IMR-90 (cell line): ENCODE data around the gene NEGR1. TPM values are rescaled to one million over a fixed set of nuclear protein-coding genes. Genes with fewer than 3 reads are reported as not detected.

Experiments used
- ATAC-seq: fragments of 200-7000 bp; cut with Tn5 transposase; 2 replicates; pipeline ENCODE4 v1.9.1; 2020; ENCODE audit warnings: low read depth, mild to moderate bottlenecking, moderate library complexity
- BruUV-seq: library from RNA; stranded (reverse); fragments of 400-500 nt; replicated peaks from 2 replicates; lab custom pipeline; 2021; lab: Mats Ljungman, UMichigan
- CTCF ChIA-PET: fragments of 300-600 bp; formaldehyde crosslinking; extraction: SDS; loops from one replicate; lab custom pipeline; 2021; ENCODE audit warnings: antibody characterized with exemption; lab: Yijun Ruan, JAX
- POLR2A ChIA-PET: fragments of 300-600 bp; sonication (Branson Sonifier 250); formaldehyde crosslinking; loops from one replicate; lab custom pipeline; 2022; ENCODE audit warnings: antibody characterized with exemption; ENCODE audit not compliant: unreplicated experiment; lab: Charles Lee
- DNase-seq: peaks from one replicate; pipeline ENCODE4 v3.0.0; 2013
- H2AFZ ChIP-seq: replicated peaks from 2 replicates; pipeline ENCODE3; 2013; ENCODE audit warnings: low read length, mild to moderate bottlenecking; ENCODE audit not compliant: poor library complexity
- H2AK5ac ChIP-seq: 2 replicates; pipeline ENCODE4 v1.6.1; 2013; ENCODE audit warnings: low read depth, low read length, inconsistent platforms
- H2AK9ac ChIP-seq: replicated peaks from 2 replicates; pipeline ENCODE3; 2013; ENCODE audit warnings: mild to moderate bottlenecking, low read depth, low read length, moderate library complexity; ENCODE audit not compliant: poor library complexity
- H2BK120ac ChIP-seq: 2 replicates; pipeline ENCODE4 v1.6.1; 2013; ENCODE audit warnings: low read depth, low read length, inconsistent platforms
- H2BK15ac ChIP-seq: 3 replicates; pipeline ENCODE4 v1.6.1; 2013; ENCODE audit warnings: low read depth, low read length, inconsistent platforms
- H2BK20ac ChIP-seq: 2 replicates; pipeline ENCODE4 v1.6.1; 2013; ENCODE audit warnings: low read depth, mild to moderate bottlenecking, inconsistent platforms, low read length, moderate library complexity
- H2BK5ac ChIP-seq: 2 replicates; pipeline ENCODE4 v1.6.1; 2013; ENCODE audit warnings: mild to moderate bottlenecking, low read depth, low read length, inconsistent platforms; ENCODE audit not compliant: poor library complexity, severe bottlenecking
- H3K14ac ChIP-seq: replicated peaks from 2 replicates; pipeline ENCODE4 v1.6.1; 2013; ENCODE audit warnings: low read depth, low read length, inconsistent platforms
- H3K18ac ChIP-seq: 2 replicates; pipeline ENCODE4 v1.6.1; 2013; ENCODE audit warnings: low read depth, low read length, control low read depth
- H3K23ac ChIP-seq: 2 replicates; pipeline ENCODE4 v1.6.1; 2013; ENCODE audit warnings: low read depth, low read length, inconsistent platforms
- H3K27ac ChIP-seq: 2 replicates; pipeline ENCODE4 v1.5.1; 2013; ENCODE audit warnings: mild to moderate bottlenecking, control low read depth, low read length; ENCODE audit not compliant: insufficient read depth
- H3K27me3 ChIP-seq: 2 replicates; pipeline ENCODE4 v1.6.1; 2013; ENCODE audit warnings: low read length; ENCODE audit not compliant: control insufficient read depth, insufficient read depth
- H3K36me3 ChIP-seq: 2 replicates; pipeline ENCODE4 v1.6.1; 2013; ENCODE audit warnings: low read length, mixed read lengths; ENCODE audit not compliant: control insufficient read depth, insufficient read depth
- H3K4ac ChIP-seq: 2 replicates; pipeline ENCODE4 v1.6.1; 2013; ENCODE audit warnings: low read depth, low read length, inconsistent platforms
- H3K4me1 ChIP-seq: 2 replicates; pipeline ENCODE4 v1.6.1; 2013; ENCODE audit warnings: low read length, mixed read lengths; ENCODE audit not compliant: control insufficient read depth, insufficient read depth
- H3K4me2 ChIP-seq: 2 replicates; pipeline ENCODE4 v1.6.1; 2013; ENCODE audit warnings: low read depth, mild to moderate bottlenecking, control low read depth, low read length, moderate library complexity
- H3K4me3 ChIP-seq: 2 replicates; pipeline ENCODE4 v1.5.1; 2013; ENCODE audit warnings: low read depth, mild to moderate bottlenecking, control low read depth, low read length, moderate library complexity; ENCODE audit not compliant: insufficient read depth
- H3K56ac ChIP-seq: 2 replicates; pipeline ENCODE4 v1.6.1; 2013; ENCODE audit warnings: low read length, inconsistent platforms; ENCODE audit not compliant: insufficient read depth; ENCODE audit errors: extremely low read depth
- H3K79me1 ChIP-seq, 2 experiments: 2 replicates each; pipeline ENCODE4 v1.6.1; 2013; ENCODE audit warnings: low read length in 2 of 2, inconsistent platforms in 1 of 2, low read depth in 1 of 2
- H3K9ac ChIP-seq: 2 replicates; pipeline ENCODE4 v1.6.1; 2013; ENCODE audit warnings: low read depth, low read length, control low read depth
- H3K9me1 ChIP-seq: 2 replicates; pipeline ENCODE4 v1.6.1; 2013; ENCODE audit warnings: low read length, inconsistent platforms; ENCODE audit not compliant: insufficient read depth
- H3K9me3 ChIP-seq: 2 replicates; pipeline ENCODE4 v1.6.1; 2013; ENCODE audit warnings: low read length; ENCODE audit not compliant: control insufficient read depth, insufficient read depth
- H4K20me1 ChIP-seq: 2 replicates; pipeline ENCODE4 v1.6.1; 2013; ENCODE audit warnings: low read length, inconsistent platforms; ENCODE audit not compliant: insufficient read depth
- H4K5ac ChIP-seq: 2 replicates; pipeline ENCODE4 v1.6.1; 2013; ENCODE audit warnings: mild to moderate bottlenecking, low read depth, low read length, control low read depth
- H4K8ac ChIP-seq, 2 experiments: 2 replicates each; pipeline ENCODE4 v1.6.1; 2013; ENCODE audit warnings: low read depth in 2 of 2, low read length in 2 of 2, control low read depth in 1 of 2, inconsistent platforms in 1 of 2
- H4K91ac ChIP-seq: 2 replicates; pipeline ENCODE4 v1.6.1; 2013; ENCODE audit warnings: low read depth, low read length, inconsistent platforms; ENCODE audit not compliant: insufficient read depth
- BHLHE40 ChIP-seq: fragments of 150-350 bp; IDR thresholded peaks from 2 replicates; pipeline ENCODE4 v1.6.1; 2016; ENCODE audit warnings: mild to moderate bottlenecking, low read depth, low read length
- MAFK ChIP-seq: IDR thresholded peaks from 2 replicates; pipeline ENCODE4 v1.6.1; 2012; ENCODE audit warnings: low read depth, low read length, improper control_type of control experiment
- dilution Hi-C: fragments of 300-500 bp; cut with HindIII; formaldehyde crosslinking; loops from one replicate; pipeline ENCODE4 v1.14.3; 2018; ENCODE audit warnings: low sequenced_read_pairs; ENCODE audit not compliant: unreplicated experiment
- in situ Hi-C: fragments of 300-500 bp; cut with MboI; formaldehyde crosslinking; loops from 3 replicates; pipeline ENCODE4 v1.14.3; 2019; ENCODE audit warnings: low sequenced_read_pairs, inconsistent platforms, mixed read lengths
- intact Hi-C: fragments of 100-400 bp; cut with micrococcal nuclease; formaldehyde crosslinking; loops from 2 replicates; pipeline ENCODE4 v1.10.0; 2022
- polyA plus RNA-seq, 3 experiments: library from polyadenylated mRNA; depleted of rRNA; stranded (reverse); fragments of >200 nt; gene quantifications; 2 replicates each; pipeline ENCODE4 v1.2.3, GENCODE V29; 2012; ENCODE audit warnings: low replicate concordance in 1 of 3
- total RNA-seq: library from RNA; depleted of rRNA; stranded (reverse); fragments of >200 nt; gene quantifications from 2 replicates; pipeline ENCODE4 v1.2.3, GENCODE V29; 2012

The NEGR1 gene
- total and polyA plus RNA-seq, 2 of the 4 experiments (the other 2 are of a cell fraction): 5.1 to 9.1 TPM

GRCh38 chr1:71625004-71625403, 657.3 kb downstream of the NEGR1 start:
- no peak overlapping the region for H2BK120ac ChIP-seq
- H3K36me3 ChIP-seq: no peaks in the 10 kb centered on the region
- intact Hi-C loops (no loop called here), in situ Hi-C loops (no loop called here), dilution Hi-C loops (no loop called here)
- no peak overlapping the region for H3K4me3 ChIP-seq
- no peaks in the 10 kb centered on the region for H3K9me1 ChIP-seq
- H3K27me3 ChIP-seq: no peaks in the 10 kb centered on the region
- H3K9me3 ChIP-seq: no peaks in the 10 kb centered on the region
- H3K9ac ChIP-seq: no peak overlapping the region
- no peak overlapping the region for H2BK5ac ChIP-seq
- H2AK9ac ChIP-seq: no peak overlapping the region
- CTCF ChIA-PET: interaction anchor here (0.6 kb wide), 1 partner anchor 462 kb away, joined by 4 read pairs; no protein-coding TSS in a partner anchor
- no peak for DNase-seq
- TF ChIP-seq BHLHE40 (no peak), MAFK (peak; percentile 55)
- no peak for ATAC-seq
- no peak overlapping the region for H3K14ac ChIP-seq
- no peak overlapping the region for H4K5ac ChIP-seq
- no peak overlapping the region for H2AFZ ChIP-seq
- no peak overlapping the region for H3K4ac ChIP-seq
- H2BK15ac ChIP-seq: no peak overlapping the region
- H3K18ac ChIP-seq: no peak overlapping the region
- no peak overlapping the region for H4K8ac ChIP-seq
- POLR2A ChIA-PET: no interaction called here
- no peak overlapping the region for H2AK5ac ChIP-seq
- no peaks in the 10 kb centered on the region for H4K20me1 ChIP-seq
- no peaks in the 10 kb centered on the region for H3K4me1 ChIP-seq
- BruUV-seq: no TSS peak
- H3K79me1 ChIP-seq: no peaks in the 10 kb centered on the region
- no peak overlapping the region for H2BK20ac ChIP-seq
- no peak overlapping the region for H3K4me2 ChIP-seq
- no peak overlapping the region for H3K27ac ChIP-seq
- H4K91ac ChIP-seq: no peak overlapping the region
- H3K56ac ChIP-seq: no peak overlapping the region
- H3K23ac ChIP-seq: no peak overlapping the region
